Gastroesophageal sphincter (tissue), 4 donors: ENCODE data around the gene HNRNPA1. TPM values are rescaled to one million over a fixed set of nuclear protein-coding genes. Genes with fewer than 3 reads are reported as not detected.
A peak's percentile ranks its signal among the peaks of the same experiment; 100 is the strongest.

Experiments
- ATAC-seq: fragments of 150-250 bp; one replicate; pipeline ENCODE4 v1.9.1; 2016; ENCODE audit warnings: mild to moderate bottlenecking, moderate library complexity
- H3K27ac ChIP-seq, 4 donors: fragments of 200-600 bp; sonication (generic) in 3 of 4; 1 replicate in 3 of 4; 2 replicates in 1 of 4; pipeline ENCODE4 v1.5.1; 2016 to 2019
- H3K27me3 ChIP-seq: fragments of 200-600 bp; sonication (generic); one replicate; pipeline ENCODE4 v1.5.1; 2019
- H3K36me3 ChIP-seq, 2 donors: fragments of 200-600 bp; sonication (generic); one replicate each; pipeline ENCODE4 v1.5.1; 2019; ENCODE audit warnings: control low read depth in 1 of 2
- H3K4me1 ChIP-seq, 3 donors: fragments of 200-600 bp; sonication (generic); 1 replicate in 2 of 3; 2 replicates in 1 of 3; pipeline ENCODE4 v1.5.1; 2016 to 2019; ENCODE audit warnings: control low read depth in 2 of 3
- H3K4me3 ChIP-seq, 2 donors: fragments of 200-600 bp; sonication (generic); one replicate each; pipeline ENCODE4 v1.5.1; 2019; ENCODE audit warnings: mild to moderate bottlenecking in 1 of 2, moderate library complexity in 1 of 2
- H3K9me3 ChIP-seq, 3 donors: fragments of 200-600 bp; sonication (generic); one replicate each; pipeline ENCODE4 v1.5.1; 2017 to 2019; ENCODE audit warnings: control low read depth in 2 of 3
- EP300 ChIP-seq: sonication (generic); formaldehyde crosslinking; IDR thresholded peaks from one replicate; pipeline ENCODE4 v1.6.1; 2017; ENCODE audit warnings: antibody characterized with exemption, mild to moderate bottlenecking
- POLR2A ChIP-seq, 2 donors: fragments of 450-650 bp; IDR thresholded peaks; one replicate each; pipeline ENCODE4 v1.6.1; 2017; ENCODE audit warnings: antibody characterized with exemption in 2 of 2, mild to moderate bottlenecking in 2 of 2, moderate library complexity in 1 of 2
- POLR2AphosphoS5 ChIP-seq: sonication (generic); formaldehyde crosslinking; IDR thresholded peaks from one replicate; pipeline ENCODE4 v1.6.1; 2017; ENCODE audit warnings: antibody characterized with exemption
- WGBS, 2 donors: methylation state at CpG; one replicate each; pipeline ENCODE4 v1.1.5; 2018; ENCODE audit warnings: low coverage in 1 of 2; 5-methylcytosine and 5-hydroxymethylcytosine counted together
- total RNA-seq, 4 donors: library from RNA; depleted of rRNA; stranded (reverse); fragments of >200 nt; gene quantifications; one replicate each; pipeline ENCODE4 v1.1.0, GENCODE V29; 2016
- TF ChIP-seq, protein P1 (sequence below), 4 experiments: fragments of 200-600 bp in 2 of 4; fragments of 450-650 bp in 2 of 4; sonication (generic) in 1 of 4; IDR thresholded peaks; one replicate each; pipeline ENCODE4 v1.5.1; 2017 to 2019; ENCODE audit warnings: antibody characterized with exemption in 4 of 4, mild to moderate bottlenecking in 2 of 4, moderate library complexity in 2 of 4

Gene HNRNPA1
- total RNA-seq, 4 donors from 2014 or later, result 250 to 459 (median 349) TPM

DNA sequence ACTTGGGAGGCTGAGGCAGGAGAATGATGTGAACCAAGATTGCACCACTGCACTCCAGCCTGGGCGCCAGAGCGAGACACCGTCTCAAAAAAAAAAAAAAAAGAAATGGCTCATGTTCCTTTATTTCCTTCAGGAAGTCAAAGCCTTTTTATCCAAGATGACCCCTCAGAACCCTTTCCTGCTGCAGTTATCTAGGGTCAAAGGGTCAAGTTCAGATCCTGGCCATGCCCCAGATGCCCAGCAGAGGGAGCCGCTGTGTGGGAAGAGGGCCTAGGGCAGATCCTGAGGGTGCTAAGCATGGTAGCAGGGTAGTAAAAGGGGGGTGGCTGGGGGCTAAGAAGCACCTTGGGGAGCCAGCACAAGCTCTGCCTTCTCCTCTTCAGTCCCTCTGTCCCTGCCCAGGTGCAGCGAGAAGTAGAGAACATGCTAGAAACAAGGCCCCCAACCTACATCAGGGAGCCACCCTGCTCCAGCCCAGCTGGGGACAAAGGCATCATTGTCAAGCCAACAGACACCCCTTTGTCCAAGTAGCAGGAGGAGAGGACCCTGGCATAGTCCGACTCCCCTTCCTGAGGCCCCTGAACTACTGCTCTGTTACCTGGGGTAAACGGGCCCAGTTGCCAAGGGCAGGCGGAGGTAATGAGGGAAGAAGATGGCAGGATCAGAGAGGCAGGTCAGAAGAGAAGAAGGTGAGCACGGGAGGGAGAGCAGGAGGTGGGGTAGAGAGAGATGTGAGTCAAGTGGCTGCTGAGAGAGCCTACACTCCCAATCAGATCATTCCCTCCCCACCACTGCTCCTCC is 13.8 kb downstream of the HNRNPA1 start:
- H3K27ac ChIP-seq, result no peak overlapping the region
- peak; percentile 55 for ATAC-seq
- H3K4me3 ChIP-seq, result no peak overlapping the region
- peaks cover 26% of the 10 kb centered on the region for H3K27me3 ChIP-seq
- peaks cover 0 to 3% of the 10 kb centered on the region in 2 donors for H3K36me3 ChIP-seq
- H3K4me1 ChIP-seq, result no peaks in the 10 kb centered on the region
- TF ChIP-seq POLR2AphosphoS5 (no peak), EP300 (no peak)
- TF ChIP-seq, protein P1, sequence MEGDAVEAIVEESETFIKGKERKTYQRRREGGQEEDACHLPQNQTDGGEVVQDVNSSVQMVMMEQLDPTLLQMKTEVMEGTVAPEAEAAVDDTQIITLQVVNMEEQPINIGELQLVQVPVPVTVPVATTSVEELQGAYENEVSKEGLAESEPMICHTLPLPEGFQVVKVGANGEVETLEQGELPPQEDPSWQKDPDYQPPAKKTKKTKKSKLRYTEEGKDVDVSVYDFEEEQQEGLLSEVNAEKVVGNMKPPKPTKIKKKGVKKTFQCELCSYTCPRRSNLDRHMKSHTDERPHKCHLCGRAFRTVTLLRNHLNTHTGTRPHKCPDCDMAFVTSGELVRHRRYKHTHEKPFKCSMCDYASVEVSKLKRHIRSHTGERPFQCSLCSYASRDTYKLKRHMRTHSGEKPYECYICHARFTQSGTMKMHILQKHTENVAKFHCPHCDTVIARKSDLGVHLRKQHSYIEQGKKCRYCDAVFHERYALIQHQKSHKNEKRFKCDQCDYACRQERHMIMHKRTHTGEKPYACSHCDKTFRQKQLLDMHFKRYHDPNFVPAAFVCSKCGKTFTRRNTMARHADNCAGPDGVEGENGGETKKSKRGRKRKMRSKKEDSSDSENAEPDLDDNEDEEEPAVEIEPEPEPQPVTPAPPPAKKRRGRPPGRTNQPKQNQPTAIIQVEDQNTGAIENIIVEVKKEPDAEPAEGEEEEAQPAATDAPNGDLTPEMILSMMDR (IDR thresholded peaks at IDR 0.05), result peak in 3 of 4 experiments; percentile 61 to 79 (median 75)
- WGBS, 2 donors, result 54 to 65% methylated on average over 2 to 4 of the region's 9 CpGs
- no peaks in the 10 kb centered on the region for H3K9me3 ChIP-seq

DNA sequence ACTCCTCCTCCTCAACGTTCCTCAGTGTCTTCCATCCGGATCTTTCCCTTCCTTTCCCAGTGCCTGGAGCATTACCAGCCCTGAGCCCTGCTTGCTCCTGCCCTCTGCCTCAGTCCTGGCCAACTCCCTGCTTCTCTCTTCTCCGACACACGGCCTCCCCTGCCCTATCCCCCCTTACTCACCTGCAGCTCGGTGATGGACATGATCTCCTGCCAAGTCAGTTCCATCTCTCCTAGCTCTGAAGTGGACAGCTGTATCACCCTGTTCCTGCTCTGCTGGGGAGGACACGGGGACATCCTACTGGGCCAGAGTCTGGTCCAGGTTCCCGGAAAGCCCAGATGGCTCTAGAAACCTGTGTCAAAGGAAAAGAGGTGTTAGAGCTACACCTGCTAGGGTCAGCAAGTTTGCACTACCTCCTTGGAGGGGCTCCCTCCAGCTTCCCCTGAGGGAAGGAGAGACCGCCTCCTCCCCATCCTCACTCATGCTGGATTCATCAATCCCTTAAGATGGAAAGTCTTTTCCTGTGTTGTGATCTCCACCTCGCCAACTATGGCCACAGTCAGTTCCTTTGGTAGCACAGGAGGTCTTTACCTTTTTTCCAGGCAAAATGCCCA is 14.5 kb downstream of the HNRNPA1 start:
- Histone ChIP-seq H3K4me3 (no peak overlapping the region), H3K27ac (no peak overlapping the region), H3K9me3 (no peaks in the 10 kb centered on the region), H3K27me3 (peaks cover 33% of the 10 kb centered on the region), H3K36me3 (no peaks in the 10 kb centered on the region), H3K4me1 (no peaks in the 10 kb centered on the region)
- TF ChIP-seq EP300, result no peak
- TF ChIP-seq, protein P1 (IDR thresholded peaks at IDR 0.05), result no peak
- no peak for TF ChIP-seq POLR2AphosphoS5
- no peak for TF ChIP-seq POLR2A (IDR thresholded peaks at IDR 0.05)
- no peak for ATAC-seq
- WGBS, 2 donors, result 64 to 66% methylated on average over 5 to 8 of the region's 9 CpGs

DNA sequence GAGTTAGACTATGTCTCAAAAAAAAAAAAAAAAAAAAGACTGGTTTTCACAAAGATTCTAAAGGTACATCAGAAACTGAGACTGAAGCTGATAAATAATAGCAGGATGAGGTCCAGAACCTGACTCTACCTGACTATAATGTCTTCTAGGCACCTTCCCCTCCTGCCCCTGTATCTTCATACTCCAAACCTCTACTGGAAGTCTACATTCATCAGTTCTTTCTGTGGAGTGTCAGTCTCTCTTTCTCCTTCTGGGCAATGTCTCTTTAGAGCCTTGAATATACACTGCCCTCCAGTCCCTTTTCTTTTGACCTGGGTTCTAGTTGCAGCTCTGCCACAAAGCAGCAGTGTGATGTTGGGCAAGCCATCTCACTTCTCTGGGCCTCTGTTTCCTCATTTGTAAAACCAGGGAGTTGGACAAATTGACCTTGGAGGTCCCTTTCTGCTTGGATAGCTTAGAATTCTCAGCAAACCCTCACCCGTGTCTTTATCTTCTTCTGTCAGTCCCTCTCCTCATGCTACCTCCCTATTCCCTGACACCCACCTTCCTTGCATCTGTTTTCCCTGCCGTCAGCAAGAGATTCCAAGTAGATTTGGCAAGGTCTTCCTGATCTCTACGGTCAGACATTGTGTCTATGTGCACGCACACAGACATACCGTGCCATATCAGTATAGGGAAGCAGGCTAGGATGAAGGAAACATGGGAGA is 16.0 kb downstream of the HNRNPA1 start:
- WGBS, 2 donors, result 63 to 80% methylated on average over 2 to 3 of the region's 5 CpGs
- Histone ChIP-seq H3K4me3 (no peak overlapping the region), H3K36me3 (no peaks in the 10 kb centered on the region), H3K27ac (no peak overlapping the region), H3K9me3 (no peaks in the 10 kb centered on the region), H3K27me3 (peaks cover 47% of the 10 kb centered on the region), H3K4me1 (peaks cover 0 to 11% (median 3%) of the 10 kb centered on the region in 3 donors)
- TF ChIP-seq EP300 (no peak), POLR2A (IDR thresholded peaks at IDR 0.05) (no peak), POLR2AphosphoS5 (no peak)
- TF ChIP-seq, protein P1 (IDR thresholded peaks at IDR 0.05), result no peak
- ATAC-seq, result no peak

DNA sequence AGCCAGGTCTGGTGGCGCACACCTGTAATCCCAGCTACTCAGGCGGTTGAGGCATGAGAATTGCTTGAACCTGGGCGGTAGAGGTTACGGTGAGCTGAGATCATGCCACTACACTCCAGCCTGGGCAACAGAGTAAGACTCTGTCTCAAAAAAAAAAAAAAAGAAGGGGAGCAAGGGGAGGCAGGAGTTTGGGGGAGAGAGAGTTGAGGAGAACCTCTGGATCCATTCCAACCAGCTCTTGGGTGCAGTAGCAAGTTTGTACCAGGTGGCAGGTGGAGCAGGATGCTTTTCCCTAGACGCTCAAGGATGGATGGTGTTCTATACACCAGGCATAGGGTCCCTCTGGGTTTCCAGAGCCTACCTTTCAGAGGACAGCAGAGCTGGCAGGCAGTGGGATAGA is 18.4 kb downstream of the HNRNPA1 start:
- no peaks in the 10 kb centered on the region for H3K9me3 ChIP-seq
- ATAC-seq, result no peak
- TF ChIP-seq POLR2AphosphoS5 (no peak), EP300 (no peak), POLR2A (IDR thresholded peaks at IDR 0.05) (no peak)
- TF ChIP-seq, protein P1 (IDR thresholded peaks at IDR 0.05), result no peak
- peaks cover 0 to 11% (median 3%) of the 10 kb centered on the region in 3 donors for H3K4me1 ChIP-seq
- H3K4me3 ChIP-seq, result no peak overlapping the region
- WGBS, 2 donors, result 88 to 100% methylated on average over 1 to 4 of the region's 5 CpGs
- H3K27me3 ChIP-seq, result peaks cover 48% of the 10 kb centered on the region
- H3K36me3 ChIP-seq, result no peaks in the 10 kb centered on the region
- no peak overlapping the region for H3K27ac ChIP-seq
